K562 (cell line): ENCODE data around the gene TBCC. TPM values are rescaled to one million over a fixed set of nuclear protein-coding genes. Genes with fewer than 3 reads are reported as not detected.

Experiments
- ARID2 ChIP-seq: fragments of 450-650 bp; IDR thresholded peaks from 2 replicates; pipeline ENCODE4 v1.6.1; 2017; ENCODE audit warnings: antibody characterized with exemption, mild to moderate bottlenecking
- ATF1 ChIP-seq, 2 experiments: fragments of 450-650 bp in 1 of 2; IDR thresholded peaks; 2 replicates each; pipeline ENCODE4 v1.6.1; 2016; ENCODE audit warnings: missing compliant biosample characterization in 1 of 2, missing genetic modification characterization in 1 of 2
- CBFB ChIP-seq: sonication (generic); formaldehyde crosslinking; IDR thresholded peaks from 2 replicates; pipeline ENCODE4 v1.4.0; 2020; ENCODE audit warnings: mild to moderate bottlenecking, missing genetic modification reagents
- CEBPB ChIP-seq: fragments of 450-650 bp; IDR thresholded peaks from 2 replicates; pipeline ENCODE4 v1.6.1; 2016; ENCODE audit warnings: missing genetic modification characterization, missing compliant biosample characterization
- CHD2 ChIP-seq: IDR thresholded peaks from 2 replicates; pipeline ENCODE4 v1.6.1; 2011; ENCODE audit warnings: low read depth, low read length
- CSDE1 ChIP-seq, 2 experiments: fragments of 450-650 bp; IDR thresholded peaks; 2 replicates each; pipeline ENCODE4 v1.6.1; 2016; ENCODE audit warnings: mild to moderate bottlenecking in 1 of 2
- CTCFL ChIP-seq: IDR thresholded peaks from 2 replicates; pipeline ENCODE4 v1.6.1; 2011; ENCODE audit warnings: borderline replicate concordance, low read depth, mild to moderate bottlenecking, moderate library complexity, low read length; ENCODE audit not compliant: insufficient read depth, poor library complexity, severe bottlenecking
- FOXA3 ChIP-seq, 2 experiments: fragments of 450-650 bp in 1 of 2; sonication (generic) in 1 of 2; formaldehyde crosslinking; IDR thresholded peaks in 1 of 2; conservative IDR thresholded peaks in 1 of 2; 2 replicates each; pipeline versions ENCODE4 v1.4.0 to v1.8.0; 2020 to 2022; ENCODE audit warnings: mild to moderate bottlenecking in 2 of 2, missing genetic modification reagents in 1 of 2
- IFI16 ChIP-seq: fragments of 250-450 bp; sonication (Bioruptor Pico); IDR thresholded peaks from 2 replicates; pipeline ENCODE4 v2.1.2; 2022; ENCODE audit warnings: mild to moderate bottlenecking, inconsistent platforms
- IRF9 ChIP-seq: fragments of 450-650 bp; IDR thresholded peaks from 2 replicates; pipeline ENCODE4 v1.6.1; 2016; ENCODE audit warnings: missing biosample characterization, missing genetic modification characterization
- MLX ChIP-seq, 2 experiments: fragments of 450-650 bp in 1 of 2; sonication (generic) in 1 of 2; formaldehyde crosslinking; conservative IDR thresholded peaks; 2 replicates each; pipeline versions ENCODE4 v1.4.0 to v1.8.1; 2020 to 2022; ENCODE audit warnings: mild to moderate bottlenecking in 1 of 2, missing genetic modification reagents in 1 of 2
- NEUROD1 ChIP-seq: fragments of 150-350 bp; IDR thresholded peaks from 2 replicates; pipeline ENCODE4 v1.6.1; 2014; ENCODE audit warnings: borderline replicate concordance, low read length, low read depth; ENCODE audit not compliant: partially characterized antibody
- NONO ChIP-seq, 2 experiments: fragments of 200-400 bp in 1 of 2; fragments of 450-650 bp in 1 of 2; formaldehyde crosslinking in 1 of 2; IDR thresholded peaks; 2 replicates each; pipeline ENCODE4 v1.6.1; 2017; ENCODE audit warnings: low read depth in 2 of 2, mild to moderate bottlenecking in 2 of 2, moderate library complexity in 2 of 2, low read length in 1 of 2
- NUFIP1 ChIP-seq: fragments of 450-650 bp; IDR thresholded peaks from 2 replicates; pipeline ENCODE4 v1.6.1; 2018; ENCODE audit not compliant: partially characterized antibody
- PKNOX1 ChIP-seq: fragments of 450-650 bp; IDR thresholded peaks from 2 replicates; pipeline ENCODE4 v1.6.1; 2016
- RAD21 ChIP-seq, 2 experiments: fragments of 250-450 bp in 1 of 2; fragments of 450-650 bp in 1 of 2; sonication (Bioruptor Pico) in 1 of 2; formaldehyde crosslinking in 1 of 2; IDR thresholded peaks in 1 of 2; conservative IDR thresholded peaks in 1 of 2; 2 replicates each; pipeline versions ENCODE4 v1.4.0 to v1.8.0; 2020 to 2022; ENCODE audit warnings: mild to moderate bottlenecking in 2 of 2, moderate library complexity in 1 of 2
- RHOXF2B ChIP-seq: fragments of 250-450 bp; sonication (Bioruptor Pico); conservative IDR thresholded peaks from 2 replicates; pipeline ENCODE4 v1.5.1; 2021
- RNF2 ChIP-seq: sonication (generic); IDR thresholded peaks from 2 replicates; pipeline ENCODE4 v1.6.1; 2016
- RUNX1 ChIP-seq: sonication (generic); IDR thresholded peaks from 2 replicates; pipeline ENCODE4 v1.6.1; 2016; ENCODE audit warnings: antibody characterized with exemption, low read depth
- SNIP1 ChIP-seq: fragments of 450-650 bp; IDR thresholded peaks from 2 replicates; pipeline ENCODE4 v1.7.1; 2017; ENCODE audit warnings: low read depth, mild to moderate bottlenecking
- TAF7 ChIP-seq: fragments of 450-650 bp; IDR thresholded peaks from 2 replicates; pipeline ENCODE4 v1.6.1; 2016; ENCODE audit warnings: missing genetic modification characterization, missing compliant biosample characterization
- TEAD1 ChIP-seq, 2 experiments: fragments of 450-650 bp in 1 of 2; sonication (generic) in 1 of 2; formaldehyde crosslinking; IDR thresholded peaks; 2 replicates each; pipeline versions ENCODE4 v1.4.0 to v1.8.0; 2020 to 2022; ENCODE audit warnings: mild to moderate bottlenecking in 2 of 2, missing genetic modification reagents in 1 of 2
- XRCC4 ChIP-seq: IDR thresholded peaks from one replicate; pipeline ENCODE4 v1.6.1; 2011; ENCODE audit not compliant: insufficient read depth, insufficient read length; ENCODE audit errors: extremely low read depth
- ZBTB1 ChIP-seq: sonication (generic); formaldehyde crosslinking; IDR thresholded peaks from 2 replicates; pipeline ENCODE4 v1.8.1; 2023; ENCODE audit warnings: missing genetic modification reagents, low read depth, mild to moderate bottlenecking, borderline replicate concordance
- ZNF224 ChIP-seq: sonication (generic); formaldehyde crosslinking; IDR thresholded peaks from 2 replicates; pipeline ENCODE4 v1.8.0; 2022; ENCODE audit warnings: mild to moderate bottlenecking, missing genetic modification reagents
- polyA plus RNA-seq, 8 experiments: library from polyadenylated mRNA; depleted of rRNA in 4 of 8; stranded (reverse) in 5 of 8; unstranded in 3 of 8; fragments of >200 nt; fragmentation: Nextera tagmentation in 2 of 8; fragmentation: Illumina TruSeq in 1 of 8; extraction: Ambion mirVana in 2 of 8; extraction: Trizol in 1 of 8; gene quantifications; 2 replicates each; pipeline versions ENCODE4 v1.2.1 to v1.2.3, GENCODE V29; 2011 to 2014; ENCODE audit warnings: inconsistent platforms in 1 of 8, missing spikeins in 1 of 8
- total RNA-seq, 7 experiments: library from RNA; depleted of rRNA in 6 of 7; stranded (reverse); fragments of >200 nt in 6 of 7; fragmentation: Illumina TruSeq in 2 of 7; extraction: Trizol in 2 of 7; gene quantifications; 2 replicates each; pipeline versions ENCODE4 v1.2.1 to v1.2.3, GENCODE V29; 2011 to 2021; ENCODE audit warnings: low replicate concordance in 1 of 7

Gene TBCC
- total and polyA plus RNA-seq, 9 of the 15 experiments (the other 6 are each of a cell fraction or from before 2014, with no cell fraction given), result 2.8 to 34.1 (median 23.3) TPM

GRCh38 chr6:42744351-42744893 is 1.5 kb downstream of the TBCC start (continued):
- TF ChIP-seq CEBPB (tag) (peak; percentile 56; the same call in 1 of the 2 replicates), TAF7 (tag) (no peak), CTCFL (no peak), SNIP1 (no peak), ZNF224 (CRISPR knock-in tag) (no peak), NUFIP1 (no peak), RNF2 (no peak), IRF9 (tag) (no peak), RUNX1 (no peak), RHOXF2B (no peak), CHD2 (no peak), PKNOX1 (no peak), CBFB (CRISPR knock-in tag) (no peak), CSDE1 (IDR thresholded peaks at IDR 0.05) (no peak), NONO (IDR thresholded peaks at IDR 0.05; ENCODE audit: low read depth in 2 of 2, low read length in 1 of 2) (no peak), MLX (CRISPR knock-in tag; conservative IDR thresholded peaks at IDR 0.05) (no peak), XRCC4 (no peak), ARID2 (no peak), IFI16 (CRISPR knock-in tag) (no peak), ZBTB1 (no peak), ATF1 (CRISPR knock-in tag; IDR thresholded peaks at IDR 0.05) (no peak), ATF1 (tag; IDR thresholded peaks at IDR 0.05) (peak; percentile 21; the same call in 1 of the 2 replicates), TEAD1 (CRISPR knock-in tag; IDR thresholded peaks at IDR 0.05) (0 out of 4 replicates have a peak, but pooled peaks of 1 of the 2 experiments have one; percentile 1), NEUROD1 (no peak), FOXA3 (CRISPR knock-in tag; conservative IDR thresholded peaks at IDR 0.05 in 1 of 2, IDR thresholded peaks at IDR 0.05 in 1 of 2) (no peak), RAD21 (CRISPR knock-in tag; conservative IDR thresholded peaks at IDR 0.05 in 1 of 2, IDR thresholded peaks at IDR 0.05 in 1 of 2) (peak; percentile 40 to 46)
